ENCODE data around the gene LMF1. TPM values are rescaled to one million over a fixed set of nuclear protein-coding genes. Genes with fewer than 3 reads are reported as not detected.
A peak's percentile ranks its signal among the peaks of the same experiment; 100 is the strongest.

Gene LMF1
- polyA plus RNA-seq, 2 donors: 8.2 to 17.2 TPM

GRCh38 chr16:974611-975261 lies 4.0 kb upstream of the LMF1 start:
- H3K36me3 ChIP-seq (ENCODE audit: control insufficient read depth in 2 of 2, insufficient read depth in 2 of 2, low read length in 1 of 2): no peaks in the 10 kb centered on the region
- H3K27ac ChIP-seq (ENCODE audit: low read depth in 2 of 2, low read length in 1 of 2): no peak overlapping the region
- H3K4me1 ChIP-seq (ENCODE audit: control insufficient read depth in 2 of 2, insufficient read depth in 2 of 2, low read length in 1 of 2): peaks cover 2 to 12% of the 10 kb centered on the region in 2 donors
- 64 to 72% methylated on average over 22 to 26 of the region's 26 CpGs for WGBS, 2 donors
- H3K4me3 ChIP-seq (ENCODE audit: low read depth in 1 of 2, low read length in 2 of 2): no peak overlapping the region
- H3K9me3 ChIP-seq (ENCODE audit: control insufficient read depth in 2 of 2, insufficient read depth in 1 of 2, low read depth in 1 of 2, low read length in 1 of 2): no peaks in the 10 kb centered on the region
- H3K27me3 ChIP-seq (ENCODE audit: control insufficient read depth in 1 of 2, insufficient read depth in 2 of 2, low read length in 2 of 2): peaks cover 0 to 2% of the 10 kb centered on the region in 2 donors

GRCh38 chr16:974001-974601 lies 3.3 kb upstream of the LMF1 start:
- no peaks in the 10 kb centered on the region for H3K36me3 ChIP-seq (ENCODE audit: control insufficient read depth in 2 of 2, insufficient read depth in 2 of 2, low read length in 1 of 2)
- peaks cover 6 to 18% of the 10 kb centered on the region in 2 donors for H3K4me1 ChIP-seq (ENCODE audit: control insufficient read depth in 2 of 2, insufficient read depth in 2 of 2, low read length in 1 of 2)
- H3K27ac ChIP-seq (ENCODE audit: low read depth in 2 of 2, low read length in 1 of 2): no peak overlapping the region
- H3K4me3 ChIP-seq (ENCODE audit: low read depth in 1 of 2, low read length in 2 of 2): no peak overlapping the region
- 68% methylated on average over 20 to 21 of the region's 21 CpGs for WGBS, 2 donors
- H3K9me3 ChIP-seq (ENCODE audit: control insufficient read depth in 2 of 2, insufficient read depth in 1 of 2, low read depth in 1 of 2, low read length in 1 of 2): no peaks in the 10 kb centered on the region
- no peaks in the 10 kb centered on the region for H3K27me3 ChIP-seq (ENCODE audit: control insufficient read depth in 1 of 2, insufficient read depth in 2 of 2, low read length in 2 of 2)

- H3K36me3 ChIP-seq (ENCODE audit: control insufficient read depth in 2 of 2, insufficient read depth in 2 of 2, low read length in 1 of 2): no peaks in the 10 kb centered on the region
- no peak overlapping the region for H3K27ac ChIP-seq (ENCODE audit: low read depth in 2 of 2, low read length in 1 of 2)
- H3K27me3 ChIP-seq (ENCODE audit: control insufficient read depth in 1 of 2, insufficient read depth in 2 of 2, low read length in 2 of 2): no peaks in the 10 kb centered on the region
- no peaks in the 10 kb centered on the region for H3K9me3 ChIP-seq (ENCODE audit: control insufficient read depth in 2 of 2, insufficient read depth in 1 of 2, low read depth in 1 of 2, low read length in 1 of 2)
- 85 to 86% methylated on average over 17 of the region's 17 CpGs for WGBS, 2 donors
- H3K4me1 ChIP-seq (ENCODE audit: control insufficient read depth in 2 of 2, insufficient read depth in 2 of 2, low read length in 1 of 2): peaks cover 6 to 18% of the 10 kb centered on the region in 2 donors
- H3K4me3 ChIP-seq (ENCODE audit: low read depth in 1 of 2, low read length in 2 of 2): no peak overlapping the region
These were observed 2.6 kb upstream of the LMF1 start for GRCh38 chr16:973366-973765.

GRCh38 chr16:972316-973002 lies 1.7 kb upstream of the LMF1 start:
- no peaks in the 10 kb centered on the region for H3K9me3 ChIP-seq (ENCODE audit: control insufficient read depth in 2 of 2, insufficient read depth in 1 of 2, low read depth in 1 of 2, low read length in 1 of 2)
- H3K4me1 ChIP-seq (ENCODE audit: control insufficient read depth in 2 of 2, insufficient read depth in 2 of 2, low read length in 1 of 2): peaks cover 6 to 13% of the 10 kb centered on the region in 2 donors
- WGBS, 2 donors: 83 to 87% methylated on average over 32 of the region's 32 CpGs
- H3K4me3 ChIP-seq (ENCODE audit: low read depth in 1 of 2, low read length in 2 of 2): no peak overlapping the region
- H3K27ac ChIP-seq (ENCODE audit: low read depth in 2 of 2, low read length in 1 of 2): no peak overlapping the region
- H3K27me3 ChIP-seq (ENCODE audit: control insufficient read depth in 1 of 2, insufficient read depth in 2 of 2, low read length in 2 of 2): no peaks in the 10 kb centered on the region
- peaks cover 0 to 5% of the 10 kb centered on the region in 2 donors for H3K36me3 ChIP-seq (ENCODE audit: control insufficient read depth in 2 of 2, insufficient read depth in 2 of 2, low read length in 1 of 2)

GRCh38 chr16:971981-972315 lies 1.2 kb upstream of the LMF1 start:
- Histone ChIP-seq H3K4me3 (ENCODE audit: low read depth in 1 of 2, low read length in 2 of 2) (no peak overlapping the region), H3K27ac (ENCODE audit: low read depth in 2 of 2, low read length in 1 of 2) (no peak overlapping the region), H3K27me3 (ENCODE audit: control insufficient read depth in 1 of 2, insufficient read depth in 2 of 2, low read length in 2 of 2) (no peaks in the 10 kb centered on the region), H3K4me1 (ENCODE audit: control insufficient read depth in 2 of 2, insufficient read depth in 2 of 2, low read length in 1 of 2) (peaks cover 6 to 13% of the 10 kb centered on the region in 2 donors), H3K9me3 (ENCODE audit: control insufficient read depth in 2 of 2, insufficient read depth in 1 of 2, low read depth in 1 of 2, low read length in 1 of 2) (no peaks in the 10 kb centered on the region), H3K36me3 (ENCODE audit: control insufficient read depth in 2 of 2, insufficient read depth in 2 of 2, low read length in 1 of 2) (peaks cover 0 to 5% of the 10 kb centered on the region in 2 donors)
- 81 to 84% methylated on average over 8 of the region's 8 CpGs for WGBS, 2 donors

GRCh38 chr16:971582-971905 lies 760 bp upstream of the LMF1 start:
- no peak overlapping the region for H3K4me3 ChIP-seq (ENCODE audit: low read depth in 1 of 2, low read length in 2 of 2)
- no peaks in the 10 kb centered on the region for H3K9me3 ChIP-seq (ENCODE audit: control insufficient read depth in 2 of 2, insufficient read depth in 1 of 2, low read depth in 1 of 2, low read length in 1 of 2)
- 94 to 99% methylated on average over 5 of the region's 5 CpGs for WGBS, 2 donors
- H3K36me3 ChIP-seq (ENCODE audit: control insufficient read depth in 2 of 2, insufficient read depth in 2 of 2, low read length in 1 of 2): peaks cover 0 to 5% of the 10 kb centered on the region in 2 donors
- no peak overlapping the region for H3K27ac ChIP-seq (ENCODE audit: low read depth in 2 of 2, low read length in 1 of 2)
- H3K4me1 ChIP-seq (ENCODE audit: control insufficient read depth in 2 of 2, insufficient read depth in 2 of 2, low read length in 1 of 2): peaks cover 6 to 13% of the 10 kb centered on the region in 2 donors
- no peaks in the 10 kb centered on the region for H3K27me3 ChIP-seq (ENCODE audit: control insufficient read depth in 1 of 2, insufficient read depth in 2 of 2, low read length in 2 of 2)

- Histone ChIP-seq H3K9me3 (ENCODE audit: control insufficient read depth in 2 of 2, insufficient read depth in 1 of 2, low read depth in 1 of 2, low read length in 1 of 2) (peaks cover 0 to 3% of the 10 kb centered on the region in 2 donors), H3K27ac (ENCODE audit: low read depth in 2 of 2, low read length in 1 of 2) (peak overlapping the region; percentile 91 to 92), H3K27me3 (ENCODE audit: control insufficient read depth in 1 of 2, insufficient read depth in 2 of 2, low read length in 2 of 2) (no peaks in the 10 kb centered on the region), H3K36me3 (ENCODE audit: control insufficient read depth in 2 of 2, insufficient read depth in 2 of 2, low read length in 1 of 2) (peaks cover 2 to 8% of the 10 kb centered on the region in 2 donors), H3K4me1 (ENCODE audit: control insufficient read depth in 2 of 2, insufficient read depth in 2 of 2, low read length in 1 of 2) (peaks cover 6 to 13% of the 10 kb centered on the region in 2 donors), H3K4me3 (ENCODE audit: low read depth in 1 of 2, low read length in 2 of 2) (peak overlapping the region; percentile 68 to 93)
- WGBS, 2 donors: 1 to 2% methylated on average over 34 to 42 of the region's 42 CpGs
These were observed 408 bp downstream of the LMF1 start for GRCh38 chr16:970386-970765.

- peak overlapping the region; percentile 68 to 93 for H3K4me3 ChIP-seq (ENCODE audit: low read depth in 1 of 2, low read length in 2 of 2)
- WGBS, 2 donors: 42 to 51% methylated on average over 50 to 55 of the region's 55 CpGs
- peak overlapping the region; percentile 91 to 92 for H3K27ac ChIP-seq (ENCODE audit: low read depth in 2 of 2, low read length in 1 of 2)
- H3K36me3 ChIP-seq (ENCODE audit: control insufficient read depth in 2 of 2, insufficient read depth in 2 of 2, low read length in 1 of 2): peaks cover 2 to 8% of the 10 kb centered on the region in 2 donors
- H3K9me3 ChIP-seq (ENCODE audit: control insufficient read depth in 2 of 2, insufficient read depth in 1 of 2, low read depth in 1 of 2, low read length in 1 of 2): peaks cover 0 to 3% of the 10 kb centered on the region in 2 donors
- peaks cover 6 to 13% of the 10 kb centered on the region in 2 donors for H3K4me1 ChIP-seq (ENCODE audit: control insufficient read depth in 2 of 2, insufficient read depth in 2 of 2, low read length in 1 of 2)
- no peaks in the 10 kb centered on the region for H3K27me3 ChIP-seq (ENCODE audit: control insufficient read depth in 1 of 2, insufficient read depth in 2 of 2, low read length in 2 of 2)
These were observed 1.0 kb downstream of the LMF1 start for GRCh38 chr16:969508-970385.

- H3K4me3 ChIP-seq (ENCODE audit: low read depth in 1 of 2, low read length in 2 of 2): no peak overlapping the region
- H3K27me3 ChIP-seq (ENCODE audit: control insufficient read depth in 1 of 2, insufficient read depth in 2 of 2, low read length in 2 of 2): no peaks in the 10 kb centered on the region
- 80 to 85% methylated on average over 8 of the region's 8 CpGs for WGBS, 2 donors
- peaks cover 6 to 13% of the 10 kb centered on the region in 2 donors for H3K4me1 ChIP-seq (ENCODE audit: control insufficient read depth in 2 of 2, insufficient read depth in 2 of 2, low read length in 1 of 2)
- H3K36me3 ChIP-seq (ENCODE audit: control insufficient read depth in 2 of 2, insufficient read depth in 2 of 2, low read length in 1 of 2): peaks cover 2 to 8% of the 10 kb centered on the region in 2 donors
- H3K27ac ChIP-seq (ENCODE audit: low read depth in 2 of 2, low read length in 1 of 2): no peak overlapping the region
- peaks cover 0 to 3% of the 10 kb centered on the region in 2 donors for H3K9me3 ChIP-seq (ENCODE audit: control insufficient read depth in 2 of 2, insufficient read depth in 1 of 2, low read depth in 1 of 2, low read length in 1 of 2)
These were observed 2.2 kb downstream of the LMF1 start for GRCh38 chr16:968620-969019.
